ENCODE results near the gene TMBIM6. TPM values are rescaled to one million over a fixed set of nuclear protein-coding genes. Genes with fewer than 3 reads are reported as not detected.

TMBIM6 gene
- total RNA-seq, 1 experiment from 2014 or later: 432 TPM

DNA sequence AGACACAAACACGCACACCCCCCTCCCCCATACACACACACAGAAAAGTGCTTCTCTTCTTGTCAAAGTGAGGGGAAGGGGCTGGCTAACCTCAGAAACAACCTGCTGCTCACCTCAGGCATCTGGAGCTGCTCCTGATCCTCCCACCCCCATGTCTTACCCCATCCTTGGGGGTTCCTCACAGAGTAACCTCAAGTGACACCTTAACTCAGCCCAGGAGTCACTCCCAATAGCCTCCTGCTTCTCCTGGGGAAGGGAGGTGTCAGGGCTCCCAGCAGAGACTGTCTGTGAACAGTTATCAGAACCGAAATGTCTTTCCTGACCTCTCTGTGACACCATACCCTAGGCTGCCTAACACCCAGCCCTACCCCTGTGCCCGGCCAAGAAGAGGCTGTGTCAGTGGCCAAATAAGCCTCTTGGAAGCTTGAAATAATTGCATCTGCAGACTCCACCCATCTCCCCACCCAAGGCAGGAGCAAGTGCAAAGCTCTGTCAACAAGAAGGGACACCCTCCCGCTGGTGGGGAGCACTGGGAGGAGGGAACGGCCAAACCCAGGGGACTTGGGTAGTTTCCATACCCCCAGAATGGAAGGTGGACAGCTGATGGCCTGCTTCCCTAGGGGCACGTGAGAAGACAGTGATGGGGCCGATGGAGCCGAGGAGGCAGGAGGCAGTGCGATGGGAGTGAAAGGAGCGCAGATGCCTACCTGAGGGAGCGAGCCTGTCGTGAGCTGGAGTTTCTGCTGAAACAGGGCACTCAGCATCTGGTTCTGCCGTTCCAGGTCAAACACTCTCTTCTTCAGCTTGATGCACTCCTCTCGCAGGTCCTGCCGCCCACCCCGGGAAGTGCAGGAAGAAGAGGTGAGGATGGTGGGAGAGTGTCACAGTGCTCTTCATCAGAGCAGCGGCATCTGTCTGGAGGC is 60.0 kb downstream of the TMBIM6 start:
- H3K9me3 ChIP-seq (replicated peaks): no peaks in the 10 kb centered on the region
- peaks cover 34% of the 10 kb centered on the region for H3K4me1 ChIP-seq (replicated peaks)
- no peak overlapping the region for H3K27ac ChIP-seq
- no peak for DNase-seq (ENCODE audit: low read depth in 1 of 2, low spot score in 2 of 2)
- H3K36me3 ChIP-seq: peaks cover 95% of the 10 kb centered on the region
- no peaks in the 10 kb centered on the region for H3K27me3 ChIP-seq (replicated peaks)
- H3K4me3 ChIP-seq: no peak overlapping the region

GRCh38 chr12:49803693-49804450 is 62.5 kb downstream of the TMBIM6 start:
- H3K27me3 ChIP-seq (replicated peaks): no peaks in the 10 kb centered on the region
- no peak for DNase-seq (ENCODE audit: low read depth in 1 of 2, low spot score in 2 of 2)
- H3K4me1 ChIP-seq (replicated peaks): peaks cover 24% of the 10 kb centered on the region
- no peak overlapping the region for H3K27ac ChIP-seq
- H3K36me3 ChIP-seq: peaks cover 100% of the 10 kb centered on the region
- H3K4me3 ChIP-seq: no peak overlapping the region
- H3K9me3 ChIP-seq (replicated peaks): no peaks in the 10 kb centered on the region

DNA sequence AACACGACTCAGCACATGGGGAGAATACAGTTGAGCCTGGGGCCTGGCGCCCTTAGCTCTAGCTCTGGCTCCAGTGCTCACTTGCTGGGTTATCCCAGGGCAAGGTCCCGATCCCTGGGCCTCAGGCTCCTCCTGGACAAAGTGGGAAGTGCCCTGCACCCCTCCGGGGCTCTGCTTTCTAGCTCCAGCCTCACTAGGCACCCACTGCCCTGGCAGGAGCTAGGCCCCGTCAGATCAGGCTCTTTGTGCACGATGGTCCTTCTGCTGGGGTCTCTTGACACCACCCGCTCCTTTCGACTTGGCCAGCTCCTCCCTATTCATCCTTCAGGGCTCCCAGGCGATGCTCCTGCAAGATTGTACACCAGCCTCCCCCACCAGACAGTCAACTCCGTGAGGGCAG is 63.5 kb downstream of the TMBIM6 start:
- Histone ChIP-seq H3K9me3 (replicated peaks) (no peaks in the 10 kb centered on the region), H3K4me1 (replicated peaks) (peaks cover 24% of the 10 kb centered on the region), H3K27me3 (replicated peaks) (no peaks in the 10 kb centered on the region), H3K27ac (no peak overlapping the region), H3K36me3 (peaks cover 98% of the 10 kb centered on the region), H3K4me3 (no peak overlapping the region)
- DNase-seq (ENCODE audit: low read depth in 1 of 2, low spot score in 2 of 2): no peak

- no peak overlapping the region for H3K4me3 ChIP-seq
- H3K9me3 ChIP-seq (replicated peaks): no peaks in the 10 kb centered on the region
- peaks cover 30% of the 10 kb centered on the region for H3K4me1 ChIP-seq (replicated peaks)
- peaks cover 95% of the 10 kb centered on the region for H3K36me3 ChIP-seq
- no peak overlapping the region for H3K27ac ChIP-seq
- DNase-seq (ENCODE audit: low read depth in 1 of 2, low spot score in 2 of 2): no peak
- H3K27me3 ChIP-seq (replicated peaks): no peaks in the 10 kb centered on the region
These were observed 64.1 kb downstream of the TMBIM6 start for GRCh38 chr12:49805409-49805808.

GRCh38 chr12:49806321-49806813 is 65.0 kb downstream of the TMBIM6 start:
- H3K36me3 ChIP-seq: peaks cover 87% of the 10 kb centered on the region
- H3K4me1 ChIP-seq (replicated peaks): peaks cover 40% of the 10 kb centered on the region
- no peaks in the 10 kb centered on the region for H3K9me3 ChIP-seq (replicated peaks)
- no peak for DNase-seq (ENCODE audit: low read depth in 1 of 2, low spot score in 2 of 2)
- no peak overlapping the region for H3K27ac ChIP-seq
- H3K27me3 ChIP-seq (replicated peaks): no peaks in the 10 kb centered on the region
- H3K4me3 ChIP-seq: no peak overlapping the region

GRCh38 chr12:49806877-49807276 is 65.5 kb downstream of the TMBIM6 start:
- H3K4me3 ChIP-seq: no peak overlapping the region

DNA sequence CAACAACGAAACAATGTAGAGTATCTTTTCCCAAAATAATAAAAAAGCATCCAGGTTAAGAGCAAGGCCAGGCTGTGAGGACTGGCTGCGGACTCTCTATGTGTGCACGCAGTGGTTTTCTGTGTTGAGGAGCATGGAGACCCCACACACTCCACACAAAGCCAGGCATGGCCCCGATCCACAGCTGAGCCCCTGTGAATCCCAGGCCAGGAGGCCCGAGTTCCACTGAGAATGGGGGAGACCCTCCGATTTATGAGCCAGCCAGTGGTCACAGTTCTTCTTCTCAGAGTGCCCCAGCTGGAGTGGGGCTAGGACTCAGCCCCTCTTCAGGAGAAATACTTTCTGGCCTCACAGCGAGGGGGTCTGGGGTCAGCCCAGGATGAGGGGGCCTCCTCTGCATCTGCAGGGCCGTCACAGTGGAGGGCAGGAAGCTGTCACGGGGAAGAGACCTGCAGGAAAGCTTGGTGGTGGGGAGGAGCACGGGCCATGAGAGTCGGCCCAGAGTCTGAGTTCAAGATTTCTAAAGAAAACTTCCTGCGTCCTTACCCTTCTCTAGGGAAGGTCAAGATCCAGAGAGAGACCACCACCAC is 66.7 kb downstream of the TMBIM6 start:
- no peak for DNase-seq (ENCODE audit: low read depth in 1 of 2, low spot score in 2 of 2)

More at GRCh38 chr12:49806877-49807276, 65.5 kb downstream of the TMBIM6 start:
- Histone ChIP-seq H3K9me3 (replicated peaks) (no peaks in the 10 kb centered on the region), H3K27me3 (replicated peaks) (no peaks in the 10 kb centered on the region), H3K4me1 (replicated peaks) (peaks cover 45% of the 10 kb centered on the region), H3K36me3 (peaks cover 83% of the 10 kb centered on the region), H3K27ac (no peak overlapping the region)
- no peak for DNase-seq (ENCODE audit: low read depth in 1 of 2, low spot score in 2 of 2)

DNA sequence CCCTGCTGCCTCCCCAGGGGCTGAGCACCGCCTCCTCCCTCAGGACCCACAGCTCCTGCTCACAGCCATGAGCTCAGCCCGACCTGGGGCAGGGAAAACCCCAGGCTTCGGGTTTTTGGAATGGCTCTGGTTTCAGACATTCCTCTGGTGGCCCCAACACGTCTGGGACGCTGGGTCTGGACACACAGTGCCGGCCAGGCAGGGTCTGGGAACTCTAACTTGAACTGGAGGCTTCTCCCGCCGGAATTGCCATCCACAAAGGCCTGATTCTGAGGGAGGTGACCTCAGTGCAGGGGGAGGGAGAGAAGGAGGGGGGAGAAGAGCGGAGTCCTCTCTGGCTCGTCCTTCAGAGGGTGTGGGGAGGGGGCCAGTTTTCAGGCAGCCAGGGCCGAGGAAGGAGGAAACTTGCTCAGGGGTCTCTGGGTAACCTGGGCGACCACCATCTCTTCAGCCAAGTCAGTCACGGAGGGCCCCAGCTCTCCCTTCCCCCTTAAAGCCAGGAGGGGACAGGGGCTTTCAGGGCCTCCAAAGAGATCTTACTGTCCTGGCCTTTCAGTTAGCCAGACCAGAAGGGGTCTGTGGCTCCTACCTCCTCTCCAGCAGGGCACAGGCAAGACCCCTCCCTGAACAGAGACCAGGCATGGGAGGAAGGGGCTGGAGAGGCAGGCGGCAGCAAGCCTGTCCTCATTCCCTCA is 67.5 kb downstream of the TMBIM6 start:
- H3K27ac ChIP-seq: peak overlapping the region; percentile 88
- H3K9me3 ChIP-seq (replicated peaks): no peaks in the 10 kb centered on the region
- H3K4me1 ChIP-seq (replicated peaks): peaks cover 63% of the 10 kb centered on the region
- H3K4me3 ChIP-seq: no peak overlapping the region
- peaks cover 80% of the 10 kb centered on the region for H3K36me3 ChIP-seq
- H3K27me3 ChIP-seq (replicated peaks): no peaks in the 10 kb centered on the region
- DNase-seq (ENCODE audit: low read depth in 1 of 2, low spot score in 2 of 2): peak; percentile 83 to 89

More for the DNA sequence above, 66.7 kb downstream of the TMBIM6 start:
- peaks cover 57% of the 10 kb centered on the region for H3K4me1 ChIP-seq (replicated peaks)
- H3K27ac ChIP-seq: peak overlapping the region; percentile 88
- no peaks in the 10 kb centered on the region for H3K9me3 ChIP-seq (replicated peaks)
- no peaks in the 10 kb centered on the region for H3K27me3 ChIP-seq (replicated peaks)
- H3K36me3 ChIP-seq: peaks cover 80% of the 10 kb centered on the region
- H3K4me3 ChIP-seq: no peak overlapping the region

DNA sequence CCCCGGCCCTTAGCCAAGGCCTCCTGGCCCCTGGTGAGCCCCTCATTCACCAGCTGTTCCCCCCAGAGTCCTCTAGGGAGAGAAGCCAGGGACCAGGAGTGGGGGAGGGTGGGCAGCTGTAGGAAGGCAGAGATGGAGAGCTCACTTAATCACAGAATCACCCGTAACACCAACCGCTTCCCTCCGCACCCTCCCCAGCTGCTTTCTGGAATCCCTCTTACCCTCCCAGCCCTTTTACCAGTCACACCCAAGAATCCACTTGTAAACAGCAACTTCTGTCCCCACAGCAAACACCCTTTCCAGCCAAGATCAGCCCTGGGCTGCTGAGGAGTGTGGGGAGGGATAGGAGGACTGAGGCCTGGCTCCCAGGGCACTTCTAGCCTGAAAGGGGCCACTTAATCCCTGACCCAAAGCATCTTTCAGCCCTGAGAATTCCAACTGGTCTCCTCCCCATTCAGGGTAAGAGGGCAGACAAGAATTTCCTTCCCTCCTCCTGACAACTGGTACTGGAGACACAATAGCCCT is 68.1 kb downstream of the TMBIM6 start:
- H3K9me3 ChIP-seq (replicated peaks): no peaks in the 10 kb centered on the region
- H3K27ac ChIP-seq: peak overlapping the region; percentile 88
- H3K27me3 ChIP-seq (replicated peaks): no peaks in the 10 kb centered on the region
- H3K4me1 ChIP-seq (replicated peaks): peaks cover 63% of the 10 kb centered on the region
- DNase-seq (ENCODE audit: low read depth in 1 of 2, low spot score in 2 of 2): peak; percentile 66 to 69
- no peak overlapping the region for H3K4me3 ChIP-seq
- peaks cover 74% of the 10 kb centered on the region for H3K36me3 ChIP-seq

DNA sequence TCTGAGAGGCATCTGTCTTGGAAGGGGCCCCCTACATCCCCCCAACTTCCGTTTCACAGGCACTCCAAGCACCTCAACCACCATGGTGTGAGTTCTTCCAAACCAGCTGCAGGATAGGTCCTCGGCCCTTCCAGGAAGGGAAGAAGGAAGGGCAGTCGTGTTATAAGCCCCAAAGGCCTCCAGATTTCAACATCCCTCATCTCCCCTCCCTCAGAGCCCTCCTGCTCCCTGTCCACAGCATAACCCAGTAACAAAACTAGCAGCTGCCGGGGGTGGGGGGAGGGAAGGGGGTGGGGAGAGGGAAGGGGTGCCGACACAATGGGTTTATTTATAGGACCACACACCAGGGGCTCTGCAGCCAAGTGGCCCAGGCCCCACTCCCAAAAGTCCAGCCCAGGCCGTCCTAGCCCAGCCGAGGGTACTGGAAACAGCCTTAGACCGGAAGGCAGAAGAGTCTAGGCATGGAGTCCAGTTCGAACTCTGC is 68.6 kb downstream of the TMBIM6 start:
- Histone ChIP-seq H3K27ac (peak overlapping the region; percentile 88), H3K36me3 (peaks cover 74% of the 10 kb centered on the region), H3K27me3 (replicated peaks) (no peaks in the 10 kb centered on the region), H3K4me3 (no peak overlapping the region), H3K9me3 (replicated peaks) (no peaks in the 10 kb centered on the region), H3K4me1 (replicated peaks) (peaks cover 63% of the 10 kb centered on the region)
- no peak for DNase-seq (ENCODE audit: low read depth in 1 of 2, low spot score in 2 of 2)

DNA sequence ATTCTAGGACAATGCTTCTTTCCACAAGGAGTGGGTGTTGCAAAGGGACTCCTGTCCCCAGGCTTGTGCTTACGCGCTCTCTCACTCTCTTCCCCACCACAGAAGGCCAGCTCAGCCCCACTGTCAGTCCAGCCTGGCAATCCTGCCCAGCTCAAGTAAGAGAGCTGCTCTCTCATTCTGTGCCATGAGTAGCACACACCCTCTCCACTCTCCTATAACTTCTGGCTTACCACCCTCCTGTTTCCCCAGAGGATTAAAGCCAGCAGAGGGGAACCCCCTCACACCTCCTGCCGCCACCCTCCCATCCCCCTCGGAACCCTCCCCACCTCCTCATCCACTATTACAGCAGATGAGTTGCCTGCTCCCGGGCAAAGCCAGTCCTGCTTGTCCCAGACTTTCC is 69.8 kb downstream of the TMBIM6 start:
- Histone ChIP-seq H3K9me3 (replicated peaks) (no peaks in the 10 kb centered on the region), H3K4me1 (replicated peaks) (peaks cover 63% of the 10 kb centered on the region), H3K4me3 (no peak overlapping the region), H3K27me3 (replicated peaks) (no peaks in the 10 kb centered on the region), H3K27ac (peak overlapping the region; percentile 58; the same call in 1 of the 2 replicates), H3K36me3 (peaks cover 73% of the 10 kb centered on the region)
- DNase-seq (ENCODE audit: low read depth in 1 of 2, low spot score in 2 of 2): no peak

- H3K4me3 ChIP-seq: no peak overlapping the region
- no peaks in the 10 kb centered on the region for H3K9me3 ChIP-seq (replicated peaks)
- no peaks in the 10 kb centered on the region for H3K27me3 ChIP-seq (replicated peaks)
- 0 out of 2 replicates have a peak overlapping the region, but pooled peaks have one; percentile 7 for H3K27ac ChIP-seq
- H3K4me1 ChIP-seq (replicated peaks): peaks cover 63% of the 10 kb centered on the region
- no peak for DNase-seq (ENCODE audit: low read depth in 1 of 2, low spot score in 2 of 2)
- H3K36me3 ChIP-seq: peaks cover 69% of the 10 kb centered on the region
These were observed 70.6 kb downstream of the TMBIM6 start for GRCh38 chr12:49811961-49812401.

GRCh38 chr12:49813131-49813530 is 71.8 kb downstream of the TMBIM6 start:
- Histone ChIP-seq H3K27ac (0 out of 2 replicates have a peak overlapping the region, but pooled peaks have one; percentile 9), H3K27me3 (replicated peaks) (no peaks in the 10 kb centered on the region), H3K4me1 (replicated peaks) (peaks cover 56% of the 10 kb centered on the region), H3K9me3 (replicated peaks) (no peaks in the 10 kb centered on the region), H3K4me3 (no peak overlapping the region), H3K36me3 (peaks cover 58% of the 10 kb centered on the region)
- no peak for DNase-seq (ENCODE audit: low read depth in 1 of 2, low spot score in 2 of 2)
